Skeletal muscle tissue (tissue), 4 donors: ENCODE measurements around the gene PPM1H. TPM values are rescaled to one million over a fixed set of nuclear protein-coding genes. Genes with fewer than 3 reads are reported as not detected.

ENCODE experiments used
- H3K27ac ChIP-seq: one replicate; pipeline ENCODE4 v1.7.0; 2013; ENCODE audit warnings: mild to moderate bottlenecking, low read depth, low read length, inconsistent platforms
- H3K27me3 ChIP-seq, 3 donors: one replicate each; pipeline ENCODE4 v1.7.0; 2013; ENCODE audit warnings: low read length in 3 of 3; ENCODE audit not compliant: control insufficient read depth in 3 of 3, insufficient read depth in 3 of 3
- H3K36me3 ChIP-seq, 3 donors: one replicate each; pipeline ENCODE4 v1.7.0; 2013; ENCODE audit warnings: low read length in 3 of 3; ENCODE audit not compliant: control insufficient read depth in 3 of 3, insufficient read depth in 3 of 3
- H3K4me1 ChIP-seq, 3 donors: one replicate each; pipeline ENCODE4 v1.7.0; 2013; ENCODE audit warnings: low read length in 3 of 3, mild to moderate bottlenecking in 3 of 3; ENCODE audit not compliant: control insufficient read depth in 3 of 3, insufficient read depth in 3 of 3
- H3K4me3 ChIP-seq, 3 donors: one replicate each; pipeline ENCODE4 v1.7.0; 2013; ENCODE audit warnings: low read length in 3 of 3
- H3K9ac ChIP-seq, 3 donors: one replicate each; pipeline ENCODE4 v1.7.0; 2013; ENCODE audit warnings: low read length in 3 of 3, mild to moderate bottlenecking in 3 of 3, moderate library complexity in 2 of 3, low read depth in 1 of 3
- H3K9me3 ChIP-seq, 3 donors: one replicate each; pipeline ENCODE4 v1.7.0; 2013; ENCODE audit warnings: low read length in 3 of 3; ENCODE audit not compliant: control insufficient read depth in 3 of 3
- total RNA-seq: library from RNA; depleted of rRNA; stranded (reverse); fragments of >200 nt; gene quantifications from one replicate; pipeline ENCODE4 v1.2.3, GENCODE V29; 2014
- donor health status: Osteomylitis.

PPM1H gene
- total RNA-seq, 1 donor from 2014 or later = 4.2 TPM

DNA sequence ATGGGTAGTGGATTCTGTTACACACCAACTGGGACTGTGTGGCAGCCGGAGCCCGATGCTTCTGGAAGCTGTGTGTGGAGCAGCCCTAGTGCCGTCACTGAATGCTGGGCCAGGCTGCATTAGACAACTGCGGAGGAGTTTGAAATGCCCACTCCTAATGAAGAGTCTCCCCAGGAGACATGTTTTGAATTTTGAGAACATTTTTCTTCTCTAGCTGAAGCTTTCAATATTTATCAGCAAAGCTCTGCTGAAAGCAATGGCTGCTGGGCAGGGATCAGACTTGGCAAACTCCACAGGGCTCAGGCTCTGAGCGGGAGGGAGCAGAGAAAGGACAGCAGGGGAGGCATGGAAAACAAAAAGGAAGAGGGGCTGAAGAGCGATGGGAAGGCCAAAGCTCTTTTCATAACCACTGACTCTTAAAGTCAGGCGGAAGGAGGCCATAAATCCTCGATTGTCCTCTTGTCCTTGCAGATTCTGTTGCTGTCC is 279.2 kb downstream of the PPM1H start:
- Histone ChIP-seq H3K9ac (no peak overlapping the region), H3K4me3 (no peak overlapping the region), H3K27ac (no peak overlapping the region), H3K27me3 (no peaks in the 10 kb centered on the region), H3K9me3 (no peaks in the 10 kb centered on the region), H3K36me3 (no peaks in the 10 kb centered on the region), H3K4me1 (no peaks in the 10 kb centered on the region)

DNA sequence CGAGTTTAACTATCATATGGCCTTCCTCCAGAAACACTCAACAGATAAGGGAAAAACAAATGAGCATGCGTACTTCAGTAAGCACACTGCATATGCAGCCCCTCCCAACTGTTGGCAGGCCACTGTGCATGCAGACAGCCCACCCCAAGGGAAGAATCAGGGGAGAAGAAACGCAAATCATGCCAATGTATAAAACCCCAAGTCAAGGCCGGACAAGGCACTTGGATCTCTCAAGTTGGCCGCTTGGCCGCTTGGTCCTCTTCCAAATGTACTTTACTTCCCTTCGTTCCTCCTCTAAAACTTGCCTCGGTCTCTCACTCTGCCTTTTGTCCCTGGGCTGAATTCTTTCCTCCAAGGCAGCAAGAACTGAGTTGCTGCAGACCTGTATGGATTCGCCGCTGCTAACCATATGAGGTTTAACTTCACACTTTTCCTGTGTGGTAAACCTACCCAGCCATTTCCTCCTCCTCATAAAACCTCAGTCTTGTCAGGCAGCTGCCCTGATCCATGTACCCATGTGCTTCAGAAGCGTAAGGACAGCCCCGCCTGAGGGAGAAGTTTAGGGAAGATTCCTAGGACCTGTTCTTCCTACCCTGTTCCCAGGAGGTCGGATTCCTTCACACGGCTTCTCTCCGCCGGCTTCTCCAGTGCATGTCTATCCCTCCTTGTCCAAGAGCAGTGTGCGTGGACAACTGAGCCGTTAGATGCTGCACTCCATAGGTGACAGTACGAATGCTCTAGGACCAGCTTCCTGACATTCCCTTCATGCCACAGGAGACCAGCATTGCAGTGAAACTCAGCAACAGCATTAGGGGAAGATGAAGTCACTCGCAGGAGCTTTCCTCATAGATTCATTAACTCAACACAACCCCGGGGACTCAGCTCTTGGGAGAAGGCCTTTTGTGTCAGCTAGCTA is 280.4 kb downstream of the PPM1H start:
- Histone ChIP-seq H3K27me3 (no peaks in the 10 kb centered on the region), H3K27ac (no peak overlapping the region), H3K4me1 (no peaks in the 10 kb centered on the region), H3K4me3 (no peak overlapping the region), H3K9me3 (no peaks in the 10 kb centered on the region), H3K9ac (no peak overlapping the region), H3K36me3 (no peaks in the 10 kb centered on the region)

GRCh38 chr12:62653740-62654139 is 281.2 kb downstream of the PPM1H start:
- Histone ChIP-seq H3K4me3 (no peak overlapping the region), H3K9me3 (no peaks in the 10 kb centered on the region), H3K27ac (no peak overlapping the region), H3K36me3 (no peaks in the 10 kb centered on the region), H3K4me1 (no peaks in the 10 kb centered on the region), H3K27me3 (no peaks in the 10 kb centered on the region), H3K9ac (no peak overlapping the region)

DNA sequence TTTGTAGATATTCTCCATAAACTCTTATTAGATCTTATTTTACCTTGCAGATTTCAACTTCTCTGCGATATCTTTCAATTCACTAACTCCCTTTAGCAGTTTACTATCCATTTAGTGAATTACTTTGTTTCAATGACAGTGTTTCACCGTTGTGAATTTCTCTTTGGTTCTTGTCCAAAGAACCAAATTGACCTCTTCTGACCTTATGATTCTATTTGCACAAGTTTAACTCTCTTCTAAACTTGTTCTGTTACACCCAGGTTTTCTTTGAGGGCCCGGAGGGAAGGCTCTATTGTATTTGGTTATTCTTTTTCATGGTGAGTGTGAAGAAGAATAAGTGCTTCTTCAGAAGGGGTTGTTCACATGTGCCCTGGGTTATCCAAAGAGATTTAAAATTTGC is 281.6 kb downstream of the PPM1H start:
- no peaks in the 10 kb centered on the region for H3K9me3 ChIP-seq

DNA sequence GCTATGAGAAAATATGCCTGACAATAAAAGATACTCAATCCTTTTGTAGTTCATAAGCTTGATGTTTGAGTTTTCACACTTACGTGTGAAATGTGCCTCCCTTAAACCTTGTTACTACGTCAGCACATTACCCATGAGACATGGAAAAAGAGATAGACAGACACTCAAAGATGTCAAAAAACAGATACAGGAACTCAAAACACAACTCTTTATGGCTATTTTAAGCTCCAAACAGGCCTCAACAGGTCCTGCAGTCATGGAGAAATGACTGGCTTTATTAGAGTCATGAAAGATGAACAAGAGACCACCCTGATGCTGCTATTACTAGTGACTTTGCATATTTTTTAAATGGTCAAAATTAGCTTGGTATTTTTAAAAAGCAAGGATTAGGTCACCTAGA is 283.8 kb downstream of the PPM1H start:
- Histone ChIP-seq H3K4me1 (peaks cover 0 to 5% (median 0%) of the 10 kb centered on the region in 3 donors), H3K36me3 (no peaks in the 10 kb centered on the region), H3K27ac (no peak overlapping the region)

More for the DNA sequence above, 281.6 kb downstream of the PPM1H start:
- Histone ChIP-seq H3K36me3 (no peaks in the 10 kb centered on the region), H3K27me3 (no peaks in the 10 kb centered on the region), H3K4me1 (no peaks in the 10 kb centered on the region), H3K9ac (no peak overlapping the region), H3K27ac (no peak overlapping the region), H3K4me3 (no peak overlapping the region)

GRCh38 chr12:62649412-62650138 is 285.4 kb downstream of the PPM1H start:
- no peaks in the 10 kb centered on the region for H3K27me3 ChIP-seq
- no peak overlapping the region for H3K9ac ChIP-seq
- no peaks in the 10 kb centered on the region for H3K9me3 ChIP-seq
- H3K27ac ChIP-seq = no peak overlapping the region
- no peaks in the 10 kb centered on the region for H3K36me3 ChIP-seq
- no peak overlapping the region for H3K4me3 ChIP-seq
- H3K4me1 ChIP-seq = peaks cover 0 to 5% (median 0%) of the 10 kb centered on the region in 3 donors

More for the DNA sequence above, 283.8 kb downstream of the PPM1H start:
- Histone ChIP-seq H3K9ac (no peak overlapping the region), H3K9me3 (no peaks in the 10 kb centered on the region), H3K4me3 (no peak overlapping the region), H3K27me3 (no peaks in the 10 kb centered on the region)

- no peak overlapping the region for H3K4me3 ChIP-seq
- H3K9ac ChIP-seq = no peak overlapping the region
- no peaks in the 10 kb centered on the region for H3K9me3 ChIP-seq
- H3K27ac ChIP-seq = no peak overlapping the region
- no peaks in the 10 kb centered on the region for H3K27me3 ChIP-seq
- no peaks in the 10 kb centered on the region for H3K36me3 ChIP-seq
- H3K4me1 ChIP-seq = peaks cover 0 to 5% (median 0%) of the 10 kb centered on the region in 3 donors
Observed at GRCh38 chr12:62647586-62647985, 287.4 kb downstream of the PPM1H start.

- Histone ChIP-seq H3K9ac (no peak overlapping the region), H3K4me1 (peaks cover 0 to 5% (median 0%) of the 10 kb centered on the region in 3 donors), H3K27ac (no peak overlapping the region)
Observed at GRCh38 chr12:62646566-62646965, 288.4 kb downstream of the PPM1H start.

GRCh38 chr12:62643486-62643885 is 291.5 kb downstream of the PPM1H start:
- Histone ChIP-seq H3K36me3 (no peaks in the 10 kb centered on the region), H3K9ac (no peak overlapping the region), H3K4me1 (peaks cover 0 to 5% (median 0%) of the 10 kb centered on the region in 3 donors), H3K9me3 (no peaks in the 10 kb centered on the region), H3K4me3 (no peak overlapping the region), H3K27me3 (no peaks in the 10 kb centered on the region), H3K27ac (no peak overlapping the region)

More at GRCh38 chr12:62646566-62646965, 288.4 kb downstream of the PPM1H start:
- H3K9me3 ChIP-seq = no peaks in the 10 kb centered on the region
- H3K27me3 ChIP-seq = no peaks in the 10 kb centered on the region
- H3K36me3 ChIP-seq = no peaks in the 10 kb centered on the region
- H3K4me3 ChIP-seq = no peak overlapping the region

- Histone ChIP-seq H3K4me3 (no peak overlapping the region), H3K4me1 (peaks cover 0 to 5% (median 0%) of the 10 kb centered on the region in 3 donors), H3K27me3 (no peaks in the 10 kb centered on the region), H3K9me3 (no peaks in the 10 kb centered on the region), H3K27ac (no peak overlapping the region), H3K9ac (no peak overlapping the region), H3K36me3 (no peaks in the 10 kb centered on the region)
Observed at GRCh38 chr12:62642486-62642885, 292.5 kb downstream of the PPM1H start.
